Caki2 (cell line): ENCODE measurements around the gene GLUD1. TPM values are rescaled to one million over a fixed set of nuclear protein-coding genes. Genes with fewer than 3 reads are reported as not detected.
"Not testable (repeated sequence)": the region's sequence is repeated elsewhere in the genome, so short reads cannot be mapped to it uniquely, and the experiment has no call there.

Experiments
- DNase-seq: peaks from one replicate; pipeline ENCODE4 v3.0.0-alpha.2; 2015; ENCODE audit warnings: low read depth
- in situ Hi-C: cut with HindIII; loops from 2 replicates; pipeline ENCODE4 v1.10.0; 2016; ENCODE audit warnings: low sequenced_read_pairs, low pct_unique_long_range_greater_than_20kb, mixed read lengths
- total RNA-seq: library from RNA; depleted of rRNA; stranded (reverse); fragments of >200 nt; shearing (Covaris generic); gene quantifications from 2 replicates; pipeline ENCODE4 v1.2.3, GENCODE V29; 2014; ENCODE audit warnings: low replicate concordance; rRNA removed

The GLUD1 gene
- total RNA-seq, 1 experiment from 2014 or later, result 237 TPM

- in situ Hi-C loops, result not testable (repeated sequence)
Measured at GRCh38 chr10:87018127-87018526, 76.5 kb downstream of the GLUD1 start.

DNA sequence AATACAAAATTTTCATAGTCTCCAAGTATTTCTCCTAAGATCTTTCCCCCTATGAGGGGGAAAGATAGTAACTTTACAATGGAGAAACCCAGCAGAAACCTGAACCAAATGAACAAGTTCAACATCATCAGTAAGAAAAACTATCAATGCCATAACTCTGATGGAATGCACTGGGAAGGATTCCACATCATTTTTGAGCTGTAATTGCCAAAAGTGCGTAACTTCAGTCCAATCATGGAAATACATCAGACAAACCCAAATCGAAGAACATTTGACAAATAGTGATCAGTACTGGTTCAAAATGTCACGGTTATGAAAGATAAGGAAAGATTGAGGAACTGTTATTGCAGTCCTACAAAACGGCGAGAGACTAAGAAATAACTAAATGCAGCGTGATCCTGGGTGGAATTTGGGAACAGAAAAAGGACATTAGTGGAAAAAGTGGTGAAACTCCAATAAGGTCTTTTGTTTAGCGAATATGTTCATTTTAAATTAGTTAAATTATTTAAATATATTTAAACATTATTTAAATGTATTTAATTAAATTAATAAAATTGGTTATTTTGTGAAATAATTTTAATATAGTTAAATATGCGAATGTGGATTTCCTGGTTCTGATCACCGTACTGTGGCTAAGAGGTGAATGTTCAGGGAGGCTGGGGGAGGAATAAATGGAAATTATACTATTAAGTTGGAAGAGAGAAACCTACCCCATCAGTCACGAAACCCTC lies 79.5 kb downstream of the GLUD1 start:
- not testable (repeated sequence) for DNase-seq

More at GRCh38 chr10:87018127-87018526, 76.5 kb downstream of the GLUD1 start:
- DNase-seq, result not testable (repeated sequence)

DNA sequence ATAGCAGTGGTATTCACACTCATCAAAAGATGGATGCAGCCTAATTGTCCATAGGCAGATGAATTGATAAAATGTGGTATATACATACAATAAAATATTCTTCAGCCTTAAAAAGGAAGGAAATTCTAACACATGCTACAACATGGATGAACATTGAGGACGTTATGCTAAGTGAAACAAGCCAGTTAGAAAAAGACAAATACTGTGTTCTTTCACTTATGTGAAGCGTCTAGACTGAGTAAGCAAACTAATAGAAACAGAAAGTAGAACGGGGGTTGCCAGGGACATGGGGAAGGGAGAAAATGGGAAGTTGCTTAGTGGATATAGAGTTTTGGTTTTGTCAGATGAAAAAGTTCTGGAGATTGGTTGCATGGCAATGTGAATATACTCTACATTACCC lies 81.1 kb downstream of the GLUD1 start:
- DNase-seq, in situ Hi-C loops: not testable (repeated sequence)

More for the DNA sequence above, 79.5 kb downstream of the GLUD1 start:
- in situ Hi-C loops, result not testable (repeated sequence)

DNA sequence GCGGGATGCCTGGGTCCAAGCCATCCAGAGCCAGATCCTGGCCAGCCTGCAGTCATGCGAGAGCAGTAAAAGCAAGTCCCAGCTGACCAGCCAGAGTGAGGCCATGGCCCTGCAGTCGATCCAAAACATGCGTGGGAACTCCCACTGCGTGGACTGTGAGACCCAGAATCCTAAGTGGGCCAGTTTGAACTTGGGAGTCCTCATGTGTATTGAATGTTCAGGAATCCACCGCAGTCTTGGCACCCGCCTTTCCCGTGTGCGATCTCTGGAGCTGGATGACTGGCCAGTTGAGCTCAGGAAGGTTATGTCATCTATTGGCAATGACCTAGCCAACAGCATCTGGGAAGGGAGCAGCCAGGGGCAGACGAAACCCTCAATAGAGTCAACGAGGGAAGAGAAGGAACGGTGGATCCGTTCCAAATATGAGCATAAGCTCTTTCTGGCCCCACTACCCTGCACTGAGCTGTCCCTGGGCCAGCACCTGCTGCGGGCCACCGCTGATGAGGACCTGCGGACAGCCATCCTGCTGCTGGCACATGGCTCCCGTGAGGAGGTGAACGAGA lies 85.4 kb downstream of the GLUD1 start:
- in situ Hi-C loops, DNase-seq: not testable (repeated sequence)

DNA sequence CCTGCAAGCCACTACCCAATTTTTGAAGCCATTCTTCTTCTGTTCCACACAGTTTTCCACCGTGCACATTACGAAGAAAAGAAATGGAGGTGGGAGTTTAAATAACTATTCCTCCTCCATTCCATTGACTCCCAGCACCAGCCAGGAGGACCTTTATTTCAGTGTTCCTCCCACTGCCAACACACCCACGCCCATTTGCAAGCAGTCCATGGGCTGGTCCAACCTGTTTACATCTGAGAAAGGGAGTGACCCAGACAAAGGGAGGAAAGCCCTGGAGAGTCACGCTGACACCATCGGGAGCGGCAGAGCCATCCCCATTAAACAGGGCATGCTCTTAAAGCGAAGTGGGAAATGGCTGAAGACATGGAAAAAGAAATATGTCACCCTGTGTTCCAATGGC lies 86.3 kb downstream of the GLUD1 start:
- in situ Hi-C loops, result not testable (repeated sequence)

DNA sequence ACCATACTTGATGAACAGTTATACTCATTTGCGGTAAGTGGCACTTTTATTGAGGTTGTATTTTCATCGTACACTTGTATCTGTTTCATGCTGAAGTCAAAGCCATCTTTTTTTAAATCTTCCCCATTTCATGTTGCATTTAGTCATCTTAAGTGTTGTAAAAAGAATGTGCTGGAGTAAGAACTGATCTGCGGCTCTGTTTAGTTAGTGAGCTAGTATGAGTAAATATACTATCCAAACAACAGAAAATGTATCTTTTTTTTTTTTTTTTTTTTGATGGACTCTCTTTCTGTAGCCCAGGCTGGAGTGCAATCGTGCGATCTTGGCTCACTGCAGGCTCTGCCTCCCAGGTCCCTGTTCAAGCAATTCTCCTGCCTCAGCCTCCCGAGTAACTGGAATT lies 87.0 kb downstream of the GLUD1 start:
- in situ Hi-C loops, DNase-seq: not testable (repeated sequence)

More for the DNA sequence above, 86.3 kb downstream of the GLUD1 start:
- DNase-seq, result not testable (repeated sequence)

DNA sequence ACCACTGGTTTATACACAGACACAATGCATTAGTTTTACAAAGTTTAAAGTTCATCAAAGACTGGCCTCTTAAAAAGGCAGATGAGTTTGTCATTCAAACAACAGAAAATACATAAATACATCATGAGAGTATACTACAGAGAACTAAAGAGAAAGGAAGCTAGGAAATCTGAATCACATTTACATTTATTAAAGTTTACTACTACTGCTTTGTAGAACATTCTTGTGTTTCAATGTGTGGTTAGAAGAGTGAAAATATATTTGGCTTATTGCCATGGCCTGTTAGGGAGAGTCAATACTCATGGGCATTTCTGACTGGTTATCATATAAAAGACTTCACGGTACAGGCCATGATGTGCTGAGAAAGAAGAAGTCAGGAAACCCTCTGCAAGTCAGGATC lies 87.5 kb downstream of the GLUD1 start:
- DNase-seq, in situ Hi-C loops: not testable (repeated sequence)

- in situ Hi-C loops, result no loop called here
- no peak for DNase-seq
Measured at GRCh38 chr10:87000491-87000890, 94.2 kb downstream of the GLUD1 start.

Other genes with a start within 250 kb of the GLUD1 start
- gene MMRN2, start 137.2 kb downstream of the GLUD1 start, total RNA-seq, result 4.8 and 14.5 TPM in 2 replicates
- gene SNCG, start 136.2 kb downstream of the GLUD1 start, total RNA-seq, result 245 and 315 TPM in 2 replicates
- not detected in 2 replicates for gene ADIRF, start 126.4 kb downstream of the GLUD1 start, total RNA-seq
- gene FAM25A, start 74.5 kb downstream of the GLUD1 start, total RNA-seq, result not detected in 2 replicates
- 17.0 and 20.0 TPM in 2 replicates for gene SHLD2, start 363 bp upstream of the GLUD1 start, total RNA-seq
- gene NUTM2A, start 130.6 kb upstream of the GLUD1 start, total RNA-seq, result 1.7 TPM in 1 of 2 replicates, not detected in the other